SK-N-SH treated with all-trans-retinoic acid at 6 μM for 48 hours (cell line): Measurements from ENCODE around the gene IFTAP.

ENCODE experiments used
- ISL1 ChIP-seq: fragments of 250-450 bp; sonication (Bioruptor Pico); IDR thresholded peaks from 2 replicates; pipeline ENCODE4 v2.1.2; 2022; ENCODE audit warnings: mild to moderate bottlenecking, moderate library complexity
- PPARA ChIP-seq: fragments of 250-450 bp; sonication (Bioruptor Pico); IDR thresholded peaks from 2 replicates; pipeline ENCODE4 v1.5.0; 2020; ENCODE audit warnings: mild to moderate bottlenecking, borderline replicate concordance

- TF ChIP-seq PPARA (CRISPR knock-in tag) (no peak), ISL1 (CRISPR knock-in tag) (no peak)
Observed at GRCh38 chr11:36699271-36699670, 105.0 kb downstream of the IFTAP start.
